GM19035 (cell line): ENCODE data around the gene FLT1.

Experiments
- ATAC-seq: cut with Tn5 transposase; IDR thresholded peaks from one replicate; pipeline ENCODE4 v1.9.1; 2021; ENCODE audit not compliant: unreplicated experiment

The FLT1 gene

GRCh38 chr13:28528388-28528787 is 33.5 kb upstream of the FLT1 start:
- ATAC-seq: no peak

GRCh38 chr13:28527629-28528028 is 32.7 kb upstream of the FLT1 start:
- no peak for ATAC-seq

- ATAC-seq: no peak
Measured at GRCh38 chr13:28526876-28527275, 31.9 kb upstream of the FLT1 start.

GRCh38 chr13:28522871-28523270 is 27.9 kb upstream of the FLT1 start:
- no peak for ATAC-seq

GRCh38 chr13:28513745-28514144 is 18.8 kb upstream of the FLT1 start:
- no peak for ATAC-seq

GRCh38 chr13:28510542-28510941 is 15.6 kb upstream of the FLT1 start:
- ATAC-seq: no peak

- ATAC-seq: no peak
Measured at GRCh38 chr13:28510066-28510465, 15.1 kb upstream of the FLT1 start.

- ATAC-seq: no peak
Measured at GRCh38 chr13:28505543-28506135, 10.7 kb upstream of the FLT1 start.

GRCh38 chr13:28503182-28503967 is 8.4 kb upstream of the FLT1 start:
- ATAC-seq: no peak

GRCh38 chr13:28501547-28501946 is 6.6 kb upstream of the FLT1 start:
- ATAC-seq: no peak

GRCh38 chr13:28499609-28500008 is 4.7 kb upstream of the FLT1 start:
- ATAC-seq: no peak

GRCh38 chr13:28498481-28499115 is 3.7 kb upstream of the FLT1 start:
- no peak for ATAC-seq

- no peak for ATAC-seq
Measured at GRCh38 chr13:28497143-28497876, 2.4 kb upstream of the FLT1 start.

GRCh38 chr13:28496188-28496564 is 1.2 kb upstream of the FLT1 start:
- no peak for ATAC-seq

GRCh38 chr13:28495538-28496187 is 735 bp upstream of the FLT1 start:
- no peak for ATAC-seq

GRCh38 chr13:28494504-28494777 is 487 bp downstream of the FLT1 start:
- no peak for ATAC-seq

- ATAC-seq: no peak
Measured at GRCh38 chr13:28493740-28494503, 1.0 kb downstream of the FLT1 start.

GRCh38 chr13:28492569-28493367 is 2.2 kb downstream of the FLT1 start:
- ATAC-seq: no peak

GRCh38 chr13:28490061-28490460 is 4.9 kb downstream of the FLT1 start:
- no peak for ATAC-seq

- no peak for ATAC-seq
Measured at GRCh38 chr13:28489524-28489931, 5.4 kb downstream of the FLT1 start.
